ENCODE results near the gene PTDSS2. TPM values are rescaled to one million over a fixed set of nuclear protein-coding genes. Genes with fewer than 3 reads are reported as not detected.
"Not testable (repeated sequence)": the region's sequence is repeated elsewhere in the genome, so short reads cannot be mapped to it uniquely, and the experiment has no call there.

The PTDSS2 gene
- total RNA-seq, 1 donor from 2014 or later = 31.1 TPM

DNA sequence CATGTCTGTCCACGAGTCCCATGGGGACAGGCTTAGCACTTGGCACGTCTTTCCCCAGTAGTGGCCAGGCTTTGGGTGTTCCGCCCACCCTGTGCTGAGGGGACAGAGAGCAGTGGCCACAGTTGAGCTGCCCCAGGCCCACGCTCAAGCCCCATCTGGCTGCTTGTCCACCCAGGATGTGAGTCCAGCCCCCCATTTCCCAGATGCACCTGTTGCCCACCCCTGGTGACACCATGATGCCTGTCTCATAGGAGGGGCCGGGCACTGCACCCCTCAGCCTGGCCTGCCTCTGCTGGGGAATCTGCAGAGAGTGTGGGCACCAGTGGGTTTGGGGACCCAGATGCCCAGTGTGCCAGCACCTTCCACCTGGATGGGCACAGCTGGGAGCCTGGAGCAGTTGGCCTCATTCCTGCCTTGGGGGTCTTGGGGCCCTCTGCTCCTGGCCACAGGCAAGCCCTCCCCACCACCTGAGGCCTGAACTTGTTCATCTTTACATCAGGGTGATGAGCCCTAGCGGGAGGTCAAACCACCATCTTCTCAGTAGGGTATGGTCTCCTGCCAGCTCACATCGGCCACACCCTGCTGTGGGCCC, 41.0 kb upstream of the PTDSS2 start:
- Histone ChIP-seq H3K9me3 (no peaks in the 10 kb centered on the region), H3K4me3 (no peak overlapping the region), H3K27ac (no peak overlapping the region), H3K4me1 (peaks cover 24% of the 10 kb centered on the region), H3K36me3 (no peaks in the 10 kb centered on the region), H3K27me3 (no peaks in the 10 kb centered on the region)
- TF ChIP-seq, protein P1, sequence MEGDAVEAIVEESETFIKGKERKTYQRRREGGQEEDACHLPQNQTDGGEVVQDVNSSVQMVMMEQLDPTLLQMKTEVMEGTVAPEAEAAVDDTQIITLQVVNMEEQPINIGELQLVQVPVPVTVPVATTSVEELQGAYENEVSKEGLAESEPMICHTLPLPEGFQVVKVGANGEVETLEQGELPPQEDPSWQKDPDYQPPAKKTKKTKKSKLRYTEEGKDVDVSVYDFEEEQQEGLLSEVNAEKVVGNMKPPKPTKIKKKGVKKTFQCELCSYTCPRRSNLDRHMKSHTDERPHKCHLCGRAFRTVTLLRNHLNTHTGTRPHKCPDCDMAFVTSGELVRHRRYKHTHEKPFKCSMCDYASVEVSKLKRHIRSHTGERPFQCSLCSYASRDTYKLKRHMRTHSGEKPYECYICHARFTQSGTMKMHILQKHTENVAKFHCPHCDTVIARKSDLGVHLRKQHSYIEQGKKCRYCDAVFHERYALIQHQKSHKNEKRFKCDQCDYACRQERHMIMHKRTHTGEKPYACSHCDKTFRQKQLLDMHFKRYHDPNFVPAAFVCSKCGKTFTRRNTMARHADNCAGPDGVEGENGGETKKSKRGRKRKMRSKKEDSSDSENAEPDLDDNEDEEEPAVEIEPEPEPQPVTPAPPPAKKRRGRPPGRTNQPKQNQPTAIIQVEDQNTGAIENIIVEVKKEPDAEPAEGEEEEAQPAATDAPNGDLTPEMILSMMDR (IDR thresholded peaks at IDR 0.05) = no peak
- no peak for ATAC-seq
- DNase-seq = no peak
- intact Hi-C loops (cut with DNase I) = no loop called here

DNA sequence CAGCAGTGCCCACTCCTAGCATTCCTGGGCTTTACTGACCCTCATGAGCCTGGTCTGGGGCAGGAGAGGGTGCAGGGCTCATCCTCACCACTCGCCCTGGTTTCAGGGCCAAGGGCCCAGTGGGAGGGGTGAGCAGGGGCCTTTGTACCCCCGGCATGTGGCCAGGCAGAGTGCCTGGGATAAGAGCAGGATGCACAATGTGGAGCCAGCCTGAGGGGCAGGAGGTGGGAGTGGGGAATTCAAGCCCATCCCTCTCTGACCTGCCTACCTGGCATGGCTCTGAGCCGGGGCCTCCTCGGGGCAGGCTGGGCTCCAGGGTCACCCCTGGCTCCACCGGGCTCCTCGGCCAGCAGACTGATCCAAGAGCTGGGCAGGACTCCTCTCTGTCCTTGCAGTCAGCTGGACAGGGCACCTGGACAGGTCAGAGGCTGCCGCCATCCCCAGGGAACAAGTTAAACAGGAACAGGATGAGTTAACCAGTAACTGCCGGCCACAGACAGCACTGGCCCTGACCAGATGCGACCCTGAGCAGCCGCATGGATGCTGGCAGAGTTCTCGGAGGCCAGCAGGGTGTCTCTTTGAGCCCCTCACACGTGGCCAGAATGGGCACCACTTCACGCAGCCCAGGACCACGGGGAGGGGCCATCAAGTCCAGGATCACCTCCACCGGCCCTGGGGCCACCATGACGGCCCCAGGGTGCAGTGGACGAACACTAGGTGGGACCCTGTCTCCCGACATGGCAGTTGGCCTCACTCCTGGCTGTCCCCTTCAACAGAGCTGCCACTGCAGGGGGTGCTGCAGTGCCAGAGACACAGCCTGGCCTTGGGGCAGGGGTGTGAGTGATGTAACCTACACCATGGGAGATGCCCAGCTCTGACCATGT, 40.2 kb upstream of the PTDSS2 start:
- Histone ChIP-seq H3K4me1 (peaks cover 24% of the 10 kb centered on the region), H3K27me3 (no peaks in the 10 kb centered on the region), H3K9me3 (no peaks in the 10 kb centered on the region), H3K27ac (no peak overlapping the region), H3K4me3 (no peak overlapping the region), H3K36me3 (no peaks in the 10 kb centered on the region)
- DNase-seq = no peak
- ATAC-seq = no peak
- intact Hi-C loops (cut with DNase I) = no loop called here
- TF ChIP-seq, protein P1 (IDR thresholded peaks at IDR 0.05) = no peak

DNA sequence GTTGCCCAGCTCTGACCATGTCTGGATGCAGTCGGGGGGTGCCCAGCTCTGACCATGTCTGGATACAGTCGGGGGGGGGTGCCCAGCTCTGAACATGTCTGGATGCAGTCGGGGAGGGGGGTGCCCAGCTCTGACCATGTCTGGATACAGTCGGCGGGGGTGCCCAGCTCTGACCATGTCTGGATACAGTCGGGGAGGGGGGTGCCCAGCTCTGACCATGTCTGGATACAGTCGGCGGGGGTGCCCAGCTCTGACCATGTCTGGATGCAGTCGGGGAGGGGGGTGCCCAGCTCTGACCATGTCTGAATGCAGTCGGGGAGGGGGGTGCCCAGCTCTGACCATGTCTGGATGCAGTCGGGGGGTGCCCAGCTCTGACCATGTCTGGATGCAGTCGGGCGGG, 39.4 kb upstream of the PTDSS2 start:
- DNase-seq; H3K27ac ChIP-seq; H3K9me3 ChIP-seq; H3K27me3 ChIP-seq; intact Hi-C loops (cut with DNase I); H3K36me3 ChIP-seq; ATAC-seq; H3K4me3 ChIP-seq: not testable (repeated sequence)
- H3K4me1 ChIP-seq = peaks cover 28% of the 10 kb centered on the region

DNA sequence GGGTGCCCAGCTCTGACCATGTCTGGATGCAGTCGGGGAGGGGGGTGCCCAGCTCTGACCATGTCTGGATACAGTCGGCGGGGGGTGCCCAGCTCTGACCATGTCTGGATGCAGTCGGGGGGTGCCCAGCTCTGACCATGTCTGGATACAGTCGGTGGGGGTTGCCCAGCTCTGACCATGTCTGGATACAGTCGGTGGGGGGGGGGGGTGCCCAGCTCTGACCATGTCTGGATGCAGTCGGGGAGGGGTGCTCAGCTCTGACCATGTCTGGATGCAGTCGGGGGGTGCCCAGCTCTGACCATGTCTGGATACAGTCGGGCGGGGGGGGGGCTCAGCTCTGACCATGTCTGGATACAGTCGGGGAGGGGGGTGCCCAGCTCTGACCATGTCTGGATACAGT, 38.6 kb upstream of the PTDSS2 start:
- ATAC-seq; H3K27me3 ChIP-seq; H3K36me3 ChIP-seq; H3K27ac ChIP-seq; DNase-seq; H3K4me3 ChIP-seq; H3K9me3 ChIP-seq; intact Hi-C loops (cut with DNase I): not testable (repeated sequence)
- H3K4me1 ChIP-seq = peaks cover 25% of the 10 kb centered on the region

DNA sequence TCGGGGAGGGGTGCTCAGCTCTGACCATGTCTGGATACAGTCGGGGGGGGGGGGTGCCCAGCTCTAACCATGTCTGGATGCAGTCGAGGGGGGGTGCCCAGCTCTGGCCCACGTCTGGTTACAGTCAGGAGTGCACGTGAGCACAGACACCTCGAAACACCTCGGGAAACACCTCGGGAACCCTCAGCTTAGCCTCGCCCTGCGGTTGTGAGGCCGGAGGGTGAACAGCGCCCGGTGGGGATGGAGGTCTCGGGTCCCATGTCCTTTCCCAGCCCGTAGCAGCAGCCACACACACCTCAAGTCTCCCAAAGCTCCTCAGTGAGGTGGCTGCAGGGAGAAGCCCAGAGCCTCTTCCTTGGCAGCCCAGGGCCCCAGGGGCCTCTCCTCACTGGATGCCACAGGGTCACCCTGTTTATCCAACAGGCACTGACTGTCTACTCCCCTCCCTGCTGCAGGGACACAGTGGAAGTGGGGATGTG, 37.4 kb upstream of the PTDSS2 start:
- ATAC-seq = no peak
- Histone ChIP-seq H3K36me3 (no peaks in the 10 kb centered on the region), H3K27ac (no peak overlapping the region), H3K27me3 (no peaks in the 10 kb centered on the region), H3K4me1 (peaks cover 21% of the 10 kb centered on the region), H3K9me3 (no peaks in the 10 kb centered on the region), H3K4me3 (peak overlapping the region; percentile 10)
- TF ChIP-seq, protein P1 (IDR thresholded peaks at IDR 0.05) = no peak
- intact Hi-C loops (cut with DNase I) = no loop called here
- DNase-seq = no peak

DNA sequence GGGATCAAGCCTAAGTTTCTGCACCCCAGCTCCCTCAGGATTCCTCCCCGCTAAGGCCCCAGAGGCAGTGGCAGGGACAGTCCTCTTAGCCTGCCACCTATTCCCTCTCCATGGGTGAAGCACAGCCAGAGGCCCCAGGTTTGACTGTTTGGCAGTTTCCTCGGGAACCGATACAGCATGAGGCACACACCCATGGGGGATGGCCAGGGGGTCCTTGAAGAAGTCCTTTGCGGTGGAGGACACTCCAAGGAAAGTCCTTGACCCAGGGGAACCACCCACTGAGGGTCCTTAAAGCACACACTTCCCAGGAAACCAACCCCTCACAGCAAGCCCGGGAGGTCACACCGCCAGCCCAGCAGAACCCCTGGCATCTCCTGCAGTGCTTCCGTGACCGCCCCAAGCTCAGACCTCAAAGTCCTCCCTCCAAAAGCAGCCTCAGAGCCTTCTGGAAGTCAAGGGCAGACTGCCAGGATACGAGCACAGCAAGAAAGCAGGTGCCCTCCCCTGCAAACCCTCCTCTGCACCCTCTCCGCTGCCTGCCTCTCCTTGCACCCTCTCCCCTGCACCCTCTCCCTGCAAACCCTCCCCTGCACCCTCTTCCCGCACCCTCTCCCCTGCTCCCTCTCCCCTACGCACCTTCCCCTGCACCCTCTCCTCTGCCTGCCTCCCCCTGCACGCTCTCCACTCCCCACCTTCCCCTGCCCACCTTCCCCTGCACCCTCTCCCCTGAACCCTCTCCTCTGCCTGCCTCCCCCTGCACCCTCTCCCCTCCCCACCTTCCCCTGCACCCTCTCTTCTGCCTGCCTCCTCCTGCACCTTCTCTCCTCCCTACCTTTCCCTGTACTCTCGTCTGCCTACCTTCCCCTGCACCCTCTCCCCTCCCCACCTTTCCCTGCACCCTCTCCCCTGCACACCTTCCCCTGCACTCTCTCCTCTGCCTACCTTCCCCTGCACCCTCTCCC, 36.7 kb upstream of the PTDSS2 start:
- H3K9me3 ChIP-seq = no peaks in the 10 kb centered on the region
- peak overlapping the region; percentile 10 for H3K4me3 ChIP-seq
- TF ChIP-seq, protein P1 (IDR thresholded peaks at IDR 0.05) = no peak
- no peaks in the 10 kb centered on the region for H3K36me3 ChIP-seq
- no peaks in the 10 kb centered on the region for H3K27me3 ChIP-seq
- intact Hi-C loops (cut with DNase I) = no loop called here
- peaks cover 22% of the 10 kb centered on the region for H3K4me1 ChIP-seq
- no peak overlapping the region for H3K27ac ChIP-seq
- ATAC-seq (no peak), DNase-seq (no peak)
